Measurements from ENCODE around the gene CPZ.

DNA sequence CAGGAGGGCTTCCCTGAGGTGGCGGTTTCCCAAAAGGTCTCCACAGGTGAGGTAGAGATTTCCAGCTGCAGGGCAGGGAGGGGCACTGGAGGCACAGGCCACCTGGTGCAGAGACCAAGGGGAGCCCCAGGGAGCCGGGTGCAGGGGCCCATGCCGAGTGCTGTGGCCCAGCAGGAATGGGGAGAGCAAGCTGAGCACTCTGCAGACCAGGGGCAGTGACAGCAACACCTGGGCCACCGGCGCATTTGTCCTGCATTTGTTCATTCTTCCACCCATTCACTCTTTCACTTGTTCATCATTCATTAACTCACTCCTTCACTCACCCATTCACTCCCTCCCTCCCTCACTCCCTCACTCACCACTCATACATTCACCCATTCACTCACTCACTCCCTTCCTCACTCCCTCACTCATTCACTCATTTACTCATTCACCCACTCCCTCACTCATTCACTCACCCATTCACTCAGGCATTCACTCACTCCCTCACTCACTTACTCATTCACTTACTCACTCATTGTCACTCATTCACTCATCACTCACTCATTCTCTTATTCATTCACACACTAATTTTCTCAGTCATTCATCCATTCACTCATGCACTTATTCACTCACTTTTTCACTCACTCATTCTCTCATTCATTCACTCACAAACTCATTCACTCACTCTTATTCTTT, 16.3 kb downstream of the CPZ start:
- no peak for TF ChIP-seq POLR2A (IDR thresholded peaks at IDR 0.05; ENCODE audit: low read depth)
- no peak for TF ChIP-seq CTCF (IDR thresholded peaks at IDR 0.05)
- TF ChIP-seq EP300 (IDR thresholded peaks at IDR 0.05): no peak
- TF ChIP-seq POLR2AphosphoS5 (IDR thresholded peaks at IDR 0.05): no peak
